PC-9 (cell line): Measurements from ENCODE around the gene ASCL3. TPM values are rescaled to one million over a fixed set of nuclear protein-coding genes. Genes with fewer than 3 reads are reported as not detected.

Source experiments
- BruUV-seq: library from RNA; stranded (reverse); fragments of 400-500 nt; replicated peaks from 2 replicates; lab custom pipeline; 2021; lab: Mats Ljungman, UMichigan
- CTCF ChIA-PET: fragments of 300-600 bp; sonication (Branson Sonifier 250); formaldehyde crosslinking; loops from one replicate; lab custom pipeline; 2022; ENCODE audit warnings: antibody characterized with exemption; lab: Charles Lee
- POLR2A ChIA-PET: fragments of 300-600 bp; sonication (Branson Sonifier 250); formaldehyde crosslinking; loops from one replicate; lab custom pipeline; 2022; ENCODE audit warnings: antibody characterized with exemption; ENCODE audit not compliant: unreplicated experiment; lab: Charles Lee
- DNase-seq, 2 experiments: peaks; one replicate each; pipeline versions ENCODE4 v3.0.0 to v3.0.0-alpha.2; 2015 to 2022; ENCODE audit warnings: mixed read lengths in 1 of 2
- H2AFZ ChIP-seq: fragments of 200-600 bp; sonication (generic); 2 replicates; pipeline ENCODE4 v1.8.1; 2017; ENCODE audit warnings: antibody characterized with exemption
- H3F3A ChIP-seq: fragments of 200-600 bp; sonication (generic); 2 replicates; pipeline ENCODE4 v1.8.1; 2017; ENCODE audit warnings: antibody characterized with exemption, mild to moderate bottlenecking, low read depth; ENCODE audit not compliant: insufficient read depth
- H3K27ac ChIP-seq: fragments of 200-600 bp; sonication (generic); 2 replicates; pipeline ENCODE4 v1.6.1; 2016; ENCODE audit warnings: mixed run types
- H3K27me3 ChIP-seq: fragments of 200-600 bp; sonication (generic); 2 replicates; pipeline ENCODE4 v1.6.1; 2016; ENCODE audit warnings: low read depth, mixed run types; ENCODE audit not compliant: insufficient read depth
- H3K36me3 ChIP-seq: fragments of 200-600 bp; sonication (generic); 2 replicates; pipeline ENCODE4 v1.6.1; 2016; ENCODE audit warnings: low read depth, mixed run types
- H3K4me1 ChIP-seq: fragments of 200-600 bp; sonication (generic); replicated peaks from 2 replicates; pipeline ENCODE4 v1.6.1; 2016; ENCODE audit warnings: mixed run types; ENCODE audit not compliant: insufficient read depth
- H3K4me2 ChIP-seq: fragments of 200-600 bp; sonication (generic); 2 replicates; pipeline ENCODE4 v1.6.1; 2017; ENCODE audit warnings: mixed run types
- H3K4me3 ChIP-seq: fragments of 200-600 bp; sonication (generic); 2 replicates; pipeline ENCODE4 v1.6.1; 2016; ENCODE audit warnings: mixed run types
- H3K79me2 ChIP-seq: fragments of 200-600 bp; sonication (generic); 2 replicates; pipeline ENCODE4 v1.6.1; 2017; ENCODE audit warnings: low read depth, mixed run types
- H3K9me2 ChIP-seq: fragments of 200-600 bp; sonication (generic); 2 replicates; pipeline ENCODE4 v1.8.1; 2017; ENCODE audit warnings: mild to moderate bottlenecking; ENCODE audit not compliant: insufficient read depth
- H3K9me3 ChIP-seq: fragments of 200-600 bp; sonication (generic); 2 replicates; pipeline ENCODE4 v1.8.1; 2016; ENCODE audit warnings: low read depth; ENCODE audit not compliant: insufficient read depth
- H4K20me1 ChIP-seq: fragments of 200-600 bp; sonication (generic); 2 replicates; pipeline ENCODE4 v1.8.1; 2017; ENCODE audit not compliant: insufficient read depth
- EZH2 ChIP-seq: fragments of 200-600 bp; sonication (generic); IDR thresholded peaks from 2 replicates; pipeline ENCODE4 v1.8.0; 2017; ENCODE audit warnings: antibody characterized with exemption, low read depth
- intact Hi-C: fragments of 100-400 bp; cut with micrococcal nuclease; formaldehyde crosslinking; loops from one replicate; pipeline ENCODE4 v1.10.0; 2022; ENCODE audit not compliant: unreplicated experiment
- total RNA-seq: library from RNA; stranded (reverse); gene quantifications from 2 replicates; pipeline ENCODE4 v1.2.3, GENCODE V29; 2021
- TF ChIP-seq, protein P1 (sequence below): fragments of 200-600 bp; sonication (generic); conservative IDR thresholded peaks from 2 replicates; pipeline ENCODE4 v1.6.1; 2017; ENCODE audit warnings: mixed run types, antibody characterized with exemption, mild to moderate bottlenecking, moderate library complexity

The ASCL3 gene
- total RNA-seq, 1 experiment from 2014 or later, result not detected

DNA sequence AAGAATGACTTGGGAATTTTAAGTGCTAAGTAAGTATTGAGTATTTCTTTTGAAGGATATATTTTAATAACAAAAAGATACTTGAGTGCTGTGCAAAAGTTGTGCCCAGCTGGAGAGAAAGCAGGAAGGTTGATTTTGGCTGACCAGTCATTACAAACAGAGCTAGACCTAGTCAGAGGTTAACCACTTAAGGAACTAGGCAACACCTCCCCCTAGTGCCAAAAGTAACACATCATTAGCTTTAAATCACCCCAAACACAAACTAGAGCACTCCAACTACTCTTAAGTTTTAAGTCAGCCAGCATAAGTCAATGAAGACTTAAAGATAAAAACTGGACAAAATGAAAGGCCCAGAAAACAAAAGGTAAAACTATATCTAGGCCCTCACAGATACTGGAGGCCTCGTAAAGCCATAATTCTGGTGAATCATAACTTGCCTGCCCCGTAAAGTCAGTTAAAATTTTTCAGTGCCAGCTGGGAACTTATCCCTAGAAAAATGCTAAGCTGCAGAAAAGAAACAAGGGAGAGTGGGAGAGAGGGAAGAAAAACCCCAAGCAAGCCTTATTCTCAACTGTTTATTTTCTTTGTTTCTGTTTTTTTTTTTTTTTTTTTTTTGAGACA, 16.8 kb upstream of the ASCL3 start:
- no peaks in the 10 kb centered on the region for H3K9me3 ChIP-seq
- no peaks in the 10 kb centered on the region for H3K27me3 ChIP-seq
- no peak overlapping the region for H3K27ac ChIP-seq
- DNase-seq, result peak; percentile 30 to 56
- H3K9me2 ChIP-seq, result no peaks in the 10 kb centered on the region
- H2AFZ ChIP-seq, result no peak overlapping the region
- no peak overlapping the region for H3K4me2 ChIP-seq
- intact Hi-C loops, result loop anchor here (2.0 to 10.0 kb wide), 6 partner anchors 43 to 735 kb away; no protein-coding TSS in a partner anchor
- BruUV-seq, result no TSS peak
- no peak for TF ChIP-seq EZH2
- TF ChIP-seq, protein P1, sequence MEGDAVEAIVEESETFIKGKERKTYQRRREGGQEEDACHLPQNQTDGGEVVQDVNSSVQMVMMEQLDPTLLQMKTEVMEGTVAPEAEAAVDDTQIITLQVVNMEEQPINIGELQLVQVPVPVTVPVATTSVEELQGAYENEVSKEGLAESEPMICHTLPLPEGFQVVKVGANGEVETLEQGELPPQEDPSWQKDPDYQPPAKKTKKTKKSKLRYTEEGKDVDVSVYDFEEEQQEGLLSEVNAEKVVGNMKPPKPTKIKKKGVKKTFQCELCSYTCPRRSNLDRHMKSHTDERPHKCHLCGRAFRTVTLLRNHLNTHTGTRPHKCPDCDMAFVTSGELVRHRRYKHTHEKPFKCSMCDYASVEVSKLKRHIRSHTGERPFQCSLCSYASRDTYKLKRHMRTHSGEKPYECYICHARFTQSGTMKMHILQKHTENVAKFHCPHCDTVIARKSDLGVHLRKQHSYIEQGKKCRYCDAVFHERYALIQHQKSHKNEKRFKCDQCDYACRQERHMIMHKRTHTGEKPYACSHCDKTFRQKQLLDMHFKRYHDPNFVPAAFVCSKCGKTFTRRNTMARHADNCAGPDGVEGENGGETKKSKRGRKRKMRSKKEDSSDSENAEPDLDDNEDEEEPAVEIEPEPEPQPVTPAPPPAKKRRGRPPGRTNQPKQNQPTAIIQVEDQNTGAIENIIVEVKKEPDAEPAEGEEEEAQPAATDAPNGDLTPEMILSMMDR, result peak; percentile 75
- no peak overlapping the region for H3K4me3 ChIP-seq
- ChIA-PET CTCF (interaction anchor here (0.7 to 1.1 kb wide), 3 partner anchors 42 to 260 kb away, joined by 3 to 4 read pairs (median 3); no protein-coding TSS in a partner anchor), POLR2A (interaction anchor here (0.6 kb wide), 1 partner anchor 272 kb away, joined by 3 read pairs; no protein-coding TSS in a partner anchor)
- H4K20me1 ChIP-seq, result no peaks in the 10 kb centered on the region
- H3K79me2 ChIP-seq, result peaks cover 31% of the 10 kb centered on the region
- no peaks in the 10 kb centered on the region for H3F3A ChIP-seq
- H3K4me1 ChIP-seq, result peaks cover 10% of the 10 kb centered on the region
- no peaks in the 10 kb centered on the region for H3K36me3 ChIP-seq

DNA sequence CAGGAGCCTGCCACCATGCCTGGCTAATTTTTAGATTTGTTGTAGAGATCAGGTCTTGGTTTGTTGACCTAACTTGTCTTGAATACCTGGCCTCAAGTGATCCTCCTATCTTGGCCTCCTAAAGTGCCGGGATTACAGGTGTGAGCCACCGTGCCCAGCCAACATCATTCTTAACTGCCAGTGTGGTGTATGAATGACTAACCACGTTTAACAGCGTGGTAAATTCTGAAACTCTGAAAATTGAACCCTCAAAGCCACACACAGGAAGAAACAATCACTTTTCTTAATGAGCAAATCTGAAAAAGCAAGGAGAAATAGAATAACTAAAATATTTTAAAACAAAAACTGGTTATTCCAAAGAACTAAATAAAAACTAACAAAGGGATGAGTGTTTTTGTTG, 14.0 kb upstream of the ASCL3 start:
- Histone ChIP-seq H3F3A (no peaks in the 10 kb centered on the region), H3K9me3 (no peaks in the 10 kb centered on the region), H3K4me2 (no peak overlapping the region), H3K79me2 (peaks cover 12% of the 10 kb centered on the region; the same call in 1 of the 2 replicates), H3K4me3 (no peak overlapping the region), H3K27ac (no peak overlapping the region), H2AFZ (no peak overlapping the region), H3K9me2 (no peaks in the 10 kb centered on the region), H3K4me1 (no peaks in the 10 kb centered on the region), H3K27me3 (no peaks in the 10 kb centered on the region), H4K20me1 (no peaks in the 10 kb centered on the region), H3K36me3 (no peaks in the 10 kb centered on the region)
- POLR2A ChIA-PET, result interaction anchor here (0.5 kb wide), 1 partner anchor 158 kb away, joined by 16 read pairs; no protein-coding TSS in a partner anchor
- BruUV-seq, result no TSS peak
- intact Hi-C loops, result no loop called here
- no peak for DNase-seq
- CTCF ChIA-PET, result no interaction called here
- TF ChIP-seq, protein P1, result no peak
- TF ChIP-seq EZH2, result no peak

DNA sequence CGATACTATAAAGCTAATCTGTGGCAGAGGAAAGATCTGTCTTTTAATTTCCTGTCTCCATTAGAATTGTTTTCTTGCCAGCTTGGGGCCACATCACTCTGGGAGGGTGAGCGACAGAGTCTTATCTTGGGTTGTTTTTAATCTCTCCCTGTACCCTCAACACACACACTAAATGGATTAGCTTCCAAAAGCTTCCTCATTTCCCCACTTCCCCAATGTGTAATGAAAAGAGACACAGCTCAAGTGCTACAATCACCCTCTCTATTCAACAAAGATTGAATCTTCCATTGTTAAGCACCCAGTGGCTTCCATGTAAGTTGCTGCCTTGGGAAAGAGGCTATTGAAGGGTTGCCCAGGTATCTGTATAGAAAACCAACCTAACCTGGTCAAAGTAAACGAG, 6.1 kb upstream of the ASCL3 start:
- Histone ChIP-seq H3K36me3 (peaks cover 5% of the 10 kb centered on the region; the same call in 1 of the 2 replicates), H3K27me3 (no peaks in the 10 kb centered on the region), H3K79me2 (no peaks in the 10 kb centered on the region), H3K9me3 (no peaks in the 10 kb centered on the region), H3K4me1 (no peaks in the 10 kb centered on the region), H3F3A (no peaks in the 10 kb centered on the region), H3K9me2 (no peaks in the 10 kb centered on the region), H3K4me2 (no peak overlapping the region), H2AFZ (no peak overlapping the region), H4K20me1 (no peaks in the 10 kb centered on the region), H3K27ac (no peak overlapping the region), H3K4me3 (no peak overlapping the region)
- BruUV-seq, result no TSS peak
- no peak for TF ChIP-seq EZH2
- TF ChIP-seq, protein P1, result no peak
- intact Hi-C loops, result no loop called here
- ChIA-PET POLR2A (no interaction called here), CTCF (no interaction called here)
- DNase-seq, result no peak
